H1 (cell line): Measurements from ENCODE around the gene MMP13. TPM values are rescaled to one million over a fixed set of nuclear protein-coding genes. Genes with fewer than 3 reads are reported as not detected.

ENCODE experiments used
- CTCF ChIA-PET: fragments of 300-600 bp; sonication (Branson Sonifier 250); formaldehyde crosslinking; loops from one replicate; lab custom pipeline; 2021; ENCODE audit not compliant: partially characterized antibody; lab: Charles Lee
- POLR2A ChIA-PET: fragments of 300-600 bp; sonication (Branson Sonifier 250); formaldehyde crosslinking; loops from one replicate; lab custom pipeline; 2021; ENCODE audit warnings: inconsistent platforms; ENCODE audit not compliant: partially characterized antibody; lab: Charles Lee
- DNase-seq, 2 experiments: peaks; one replicate each; pipeline versions ENCODE4 v3.0.0 to v3.0.0-alpha.2; 2010 to 2022; ENCODE audit warnings: low spot score in 2 of 2, low read depth in 1 of 2, mixed read lengths in 1 of 2
- FAIRE-seq: peaks from 2 replicates; lab custom pipeline; 2011; peaks lifted over from hg19 to GRCh38; lab: Jason Lieb, UNC
- H2AFZ ChIP-seq: 2 replicates; pipeline ENCODE4 v1.8.1; 2012; ENCODE audit warnings: low read length, inconsistent platforms
- H2AK5ac ChIP-seq: 2 replicates; pipeline ENCODE4 v1.6.1; 2013; ENCODE audit warnings: low read depth, low read length
- H2BK120ac ChIP-seq: replicated peaks from 2 replicates; pipeline ENCODE3; 2013; ENCODE audit warnings: low read depth, low read length, inconsistent platforms
- H2BK12ac ChIP-seq: 2 replicates; pipeline ENCODE4 v1.6.1; 2013; ENCODE audit warnings: low read depth, low read length
- H2BK15ac ChIP-seq: 2 replicates; pipeline ENCODE4 v1.6.1; 2013; ENCODE audit warnings: low read length
- H2BK20ac ChIP-seq: 2 replicates; pipeline ENCODE4 v1.6.1; 2013; ENCODE audit warnings: low read length
- H2BK5ac ChIP-seq: 2 replicates; pipeline ENCODE4 v1.6.1; 2013; ENCODE audit warnings: low read depth, low read length
- H3K14ac ChIP-seq: 2 replicates; pipeline ENCODE4 v1.6.1; 2013; ENCODE audit warnings: inconsistent platforms; ENCODE audit not compliant: insufficient read length
- H3K18ac ChIP-seq: 2 replicates; pipeline ENCODE4 v1.6.1; 2013; ENCODE audit warnings: low read length; ENCODE audit errors: extremely low read depth
- H3K23ac ChIP-seq: 2 replicates; pipeline ENCODE4 v1.6.1; 2013; ENCODE audit warnings: inconsistent platforms; ENCODE audit not compliant: insufficient read length
- H3K23me2 ChIP-seq: 2 replicates; pipeline ENCODE4 v1.6.1; 2013; ENCODE audit warnings: low read depth, low read length
- H3K27ac ChIP-seq: 2 replicates; pipeline ENCODE4 v1.6.1; 2011; ENCODE audit warnings: low read depth, low read length, inconsistent platforms
- H3K27me3 ChIP-seq, 4 experiments: replicated peaks in 1 of 4; 1 replicate in 1 of 4; 2 replicates in 3 of 4; pipeline versions ENCODE4 v1.6.1 to v1.8.1; 2011 to 2013; ENCODE audit warnings: low read length in 3 of 4, mild to moderate bottlenecking in 3 of 4, inconsistent platforms in 2 of 4, mixed read lengths in 2 of 4, moderate library complexity in 1 of 4; ENCODE audit not compliant: control insufficient read depth in 3 of 4, insufficient read depth in 3 of 4; ENCODE audit errors: extremely low read depth in 1 of 4
- H3K36me3 ChIP-seq, 4 experiments: 2 replicates each; pipeline versions ENCODE4 v1.6.1 to v1.8.1; 2011 to 2013; ENCODE audit warnings: mild to moderate bottlenecking in 4 of 4, low read length in 3 of 4, moderate library complexity in 2 of 4, control low read depth in 1 of 4, inconsistent platforms in 1 of 4; ENCODE audit not compliant: insufficient read depth in 4 of 4, control insufficient read depth in 2 of 4
- H3K4ac ChIP-seq: replicated peaks from 2 replicates; pipeline ENCODE3; 2013; ENCODE audit warnings: low read length, low read depth, mixed read lengths, inconsistent platforms; ENCODE audit not compliant: insufficient read length
- H3K4me1 ChIP-seq, 4 experiments: replicated peaks in 1 of 4; 1 replicate in 1 of 4; 2 replicates in 3 of 4; pipeline versions ENCODE4 v1.6.1 to v1.8.1; 2011 to 2013; ENCODE audit warnings: low read length in 3 of 4, inconsistent platforms in 2 of 4, mixed read lengths in 1 of 4; ENCODE audit not compliant: insufficient read depth in 4 of 4, control insufficient read depth in 3 of 4
- H3K4me2 ChIP-seq, 2 experiments: 2 replicates each; pipeline versions ENCODE4 v1.6.1 to v1.8.1; 2011 to 2013; ENCODE audit warnings: low read depth in 2 of 2, low read length in 2 of 2, control low read depth in 1 of 2, inconsistent platforms in 1 of 2, mild to moderate bottlenecking in 1 of 2; ENCODE audit not compliant: insufficient read depth in 1 of 2
- H3K4me3 ChIP-seq, 4 experiments: fragments of 200-600, 300-600 bp in 1 of 4; sonication (generic), shearing (Covaris generic), sonication (Bioruptor Twin) in 1 of 4; 2 replicates each; pipeline versions ENCODE4 v1.5.1 to v1.8.1; 2011 to 2016; ENCODE audit warnings: low read length in 4 of 4, low read depth in 3 of 4, control low read depth in 2 of 4, inconsistent platforms in 2 of 4, mild to moderate bottlenecking in 2 of 4, mixed read lengths in 1 of 4, moderate library complexity in 1 of 4; ENCODE audit not compliant: insufficient read depth in 2 of 4; ENCODE audit errors: extremely low read depth in 1 of 4
- H3K56ac ChIP-seq: replicated peaks from 2 replicates; pipeline ENCODE3; 2013; ENCODE audit warnings: low read depth, mild to moderate bottlenecking, mixed read lengths, low read length, inconsistent platforms; ENCODE audit not compliant: insufficient read length
- H3K79me1 ChIP-seq: 2 replicates; pipeline ENCODE4 v1.6.1; 2013; ENCODE audit warnings: low read depth, low read length, control low read depth
- H3K79me2 ChIP-seq, 2 experiments: 2 replicates each; pipeline versions ENCODE4 v1.6.1 to v1.8.1; 2012 to 2013; ENCODE audit warnings: low read length in 2 of 2, mild to moderate bottlenecking in 2 of 2, inconsistent platforms in 1 of 2; ENCODE audit not compliant: insufficient read depth in 2 of 2, control insufficient read depth in 1 of 2
- H3K9ac ChIP-seq, 4 experiments: replicated peaks in 1 of 4; 1 replicate in 1 of 4; 2 replicates in 3 of 4; pipeline versions ENCODE4 v1.6.1 to v1.8.1; 2011 to 2013; ENCODE audit warnings: low read depth in 3 of 4, low read length in 3 of 4, control low read depth in 2 of 4, mild to moderate bottlenecking in 2 of 4, moderate library complexity in 2 of 4, inconsistent platforms in 1 of 4; ENCODE audit errors: extremely low read depth in 1 of 4
- H3K9me3 ChIP-seq, 2 experiments: 2 replicates each; pipeline versions ENCODE4 v1.6.1 to v1.8.1; 2012 to 2013; ENCODE audit warnings: mild to moderate bottlenecking in 2 of 2, moderate library complexity in 2 of 2, control low read depth in 1 of 2, inconsistent platforms in 1 of 2, low read depth in 1 of 2, low read length in 1 of 2, mixed read lengths in 1 of 2; ENCODE audit not compliant: insufficient read depth in 2 of 2
- H4K20me1 ChIP-seq, 2 experiments: replicated peaks in 1 of 2; 2 replicates each; pipeline versions ENCODE3 to v1.8.1; 2011 to 2013; ENCODE audit warnings: inconsistent platforms in 2 of 2, low read length in 2 of 2, mild to moderate bottlenecking in 1 of 2; ENCODE audit not compliant: insufficient read depth in 2 of 2, control insufficient read depth in 1 of 2
- H4K5ac ChIP-seq: 2 replicates; pipeline ENCODE4 v1.6.1; 2013; ENCODE audit warnings: low read length, low read depth, mixed read lengths, inconsistent platforms; ENCODE audit not compliant: insufficient read length
- H4K8ac ChIP-seq: 2 replicates; pipeline ENCODE4 v1.8.0; 2013; ENCODE audit warnings: mild to moderate bottlenecking, moderate library complexity, low read length, inconsistent platforms; ENCODE audit not compliant: insufficient read depth; ENCODE audit errors: extremely low read depth
- H4K91ac ChIP-seq: replicated peaks from 2 replicates; pipeline ENCODE3; 2013; ENCODE audit warnings: low read length, mixed read lengths, inconsistent platforms; ENCODE audit not compliant: insufficient read length
- CHD1 ChIP-seq: IDR thresholded peaks from 2 replicates; pipeline ENCODE4 v1.6.1; 2012; ENCODE audit warnings: low read depth, low read length, improper control_type of control experiment
- CREB1 ChIP-seq: IDR thresholded peaks from 2 replicates; pipeline ENCODE4 v1.6.1; 2012; ENCODE audit warnings: inconsistent platforms
- CTBP2 ChIP-seq: IDR thresholded peaks from 2 replicates; pipeline ENCODE4 v1.7.0; 2011; ENCODE audit warnings: borderline replicate concordance, mild to moderate bottlenecking, moderate library complexity, mixed read lengths, low read length; ENCODE audit not compliant: insufficient read depth, insufficient read length
- HDAC6 ChIP-seq: IDR thresholded peaks from one replicate; pipeline ENCODE4 v1.7.1; 2012; ENCODE audit warnings: low read depth, mild to moderate bottlenecking, inconsistent platforms, low read length, moderate library complexity
- KDM4A ChIP-seq: IDR thresholded peaks from one replicate; pipeline ENCODE4 v1.7.1; 2012; ENCODE audit warnings: low read depth, mild to moderate bottlenecking, moderate library complexity, low read length, inconsistent platforms; ENCODE audit not compliant: severe bottlenecking
- YY1 ChIP-seq: IDR thresholded peaks from 2 replicates; pipeline ENCODE4 v1.6.1; 2011; ENCODE audit warnings: low read depth, mild to moderate bottlenecking, low read length
- WGBS, 2 experiments: shearing (Covaris generic) in 1 of 2; methylation state at CpG; one replicate each; pipeline versions ENCODE4 v1.1.6 to v1.1.7; 2013 to 2015; ENCODE audit warnings: low lambda C conversion rate in 2 of 2, mixed read lengths in 2 of 2, inconsistent platforms in 1 of 2, low coverage in 1 of 2, missing lambda C conversion rate in 1 of 2; ENCODE audit not compliant: insufficient replicate concordance in 2 of 2, insufficient coverage in 1 of 2, insufficient read length in 1 of 2; ENCODE audit errors: extremely low coverage in 1 of 2, missing lambda C conversion rate in 1 of 2; 5-methylcytosine and 5-hydroxymethylcytosine counted together
- polyA plus RNA-seq, 7 experiments: library from polyadenylated mRNA; depleted of rRNA in 3 of 7; stranded (reverse) in 5 of 7; unstranded in 2 of 7; fragments of >200 nt in 5 of 7; fragments of 200-250 nt in 2 of 7; gene quantifications; 1 replicate in 5 of 7; 2 replicates in 1 of 7; 4 replicates in 1 of 7; pipeline versions ENCODE4 v1.2.1 to v1.2.3, GENCODE V29; 2011 to 2013; ENCODE audit warnings: missing spikeins in 2 of 7, mixed read lengths in 2 of 7
- total RNA-seq: library from RNA; stranded (reverse); fragmentation: NEBNext Ultra II Directional; extraction: Animal tissue kit (Norgen Biotek cat#: 25700); gene quantifications from 2 replicates; pipeline ENCODE4 v1.2.1, GENCODE V29; 2021

The MMP13 gene
- total and polyA plus RNA-seq, 2 of the 8 experiments (the other 6 are each of a cell fraction or from before 2014, with no cell fraction given), result not detected

DNA sequence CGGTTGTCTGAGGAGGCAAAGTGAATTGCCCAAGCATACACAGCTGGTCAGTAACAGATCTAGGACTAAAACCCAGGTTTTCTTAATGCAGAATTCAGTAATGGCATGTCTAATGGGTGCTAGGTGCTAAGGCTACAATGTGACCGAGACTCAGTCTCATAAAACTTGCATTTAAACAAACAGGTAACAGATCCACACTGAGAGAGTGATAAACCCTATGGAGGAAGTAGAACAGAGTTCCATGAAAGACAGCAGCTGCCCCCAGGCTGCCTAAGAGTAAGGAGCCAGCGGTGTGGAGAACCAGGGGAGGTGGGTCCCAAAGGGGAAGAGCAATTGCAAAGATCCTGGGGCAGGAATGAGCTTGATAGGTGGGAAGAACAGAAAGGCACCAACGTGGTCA, 27.3 kb downstream of the MMP13 start:
- Histone ChIP-seq H3K79me2 (no peaks in the 10 kb centered on the region), H3K79me1 (no peaks in the 10 kb centered on the region), H4K20me1 (no peaks in the 10 kb centered on the region), H3K23ac (no peak overlapping the region), H3K36me3 (no peaks in the 10 kb centered on the region), H3K9ac (no peak overlapping the region), H3K4me3 (no peak overlapping the region), H3K23me2 (no peaks in the 10 kb centered on the region), H3K27ac (no peak overlapping the region), H3K14ac (no peak overlapping the region), H2BK20ac (no peak overlapping the region), H4K5ac (no peak overlapping the region), H3K18ac (no peak overlapping the region), H2AK5ac (no peak overlapping the region), H2BK12ac (no peak overlapping the region), H3K4ac (no peak overlapping the region), H4K91ac (no peak overlapping the region), H3K9me3 (no peaks in the 10 kb centered on the region), H3K27me3 (no peaks in the 10 kb centered on the region), H2AFZ (no peak overlapping the region), H3K4me1 (no peaks in the 10 kb centered on the region), H3K4me2 (no peak overlapping the region), H2BK15ac (no peak overlapping the region), H2BK120ac (no peak overlapping the region), H2BK5ac (no peak overlapping the region), H3K56ac (no peak overlapping the region), H4K8ac (no peak overlapping the region)
- TF ChIP-seq YY1, result no peak
- no peak for TF ChIP-seq CTBP2
- no peak for TF ChIP-seq KDM4A
- no peak for TF ChIP-seq CHD1
- TF ChIP-seq HDAC6, result no peak
- no peak for TF ChIP-seq CREB1
- CTCF ChIA-PET, result interaction anchor here (1.6 to 2.8 kb wide), 3 partner anchors 12 to 99 kb away, joined by 3 to 13 read pairs (median 9); no protein-coding TSS in a partner anchor
- 76% methylated on average over 4 of the region's 4 CpGs; no CpG with 5 or more reads in 1 of the 2 experiments for WGBS, 2 experiments
- POLR2A ChIA-PET, result no interaction called here
- DNase-seq (no peak), FAIRE-seq (no peak)
